WI38 (cell line): ENCODE results near the gene SYNDIG1.

ENCODE experiments used
- H3K4me3 ChIP-seq: 2 replicates; pipeline ENCODE4 v1.5.1; 2011; ENCODE audit warnings: low read depth, mild to moderate bottlenecking, control low read depth, low read length
- CTCF ChIP-seq: IDR thresholded peaks from 2 replicates; pipeline ENCODE4 v1.5.1; 2012; ENCODE audit warnings: low read depth, mild to moderate bottlenecking, control low read depth, low read length

SYNDIG1 gene

GRCh38 chr20:24633521-24633920 is 164.1 kb downstream of the SYNDIG1 start:
- no peak for TF ChIP-seq CTCF
- H3K4me3 ChIP-seq, result no peak overlapping the region

DNA sequence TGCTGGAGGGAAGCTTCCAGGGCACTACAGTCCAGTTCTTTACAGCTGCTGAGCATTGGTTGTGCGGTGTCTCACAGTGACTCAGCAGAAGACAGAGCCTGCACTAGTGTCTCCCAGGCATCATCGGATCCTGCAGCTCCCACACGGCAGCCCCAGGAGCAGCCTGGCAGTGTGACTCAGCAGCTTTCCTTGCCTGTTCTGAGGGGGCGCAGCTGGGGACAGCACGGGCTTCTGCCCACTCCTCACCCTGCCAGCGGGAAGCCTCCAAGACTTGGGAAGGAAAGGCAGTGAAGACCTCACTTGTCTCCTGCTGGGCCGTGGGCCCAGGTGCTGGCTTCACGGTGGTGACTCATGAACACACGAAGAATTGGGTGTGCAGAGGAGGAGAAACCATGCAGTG is 165.4 kb downstream of the SYNDIG1 start:
- TF ChIP-seq CTCF, result no peak
- peak overlapping the region; percentile 24; the same call in 1 of the 2 replicates for H3K4me3 ChIP-seq

DNA sequence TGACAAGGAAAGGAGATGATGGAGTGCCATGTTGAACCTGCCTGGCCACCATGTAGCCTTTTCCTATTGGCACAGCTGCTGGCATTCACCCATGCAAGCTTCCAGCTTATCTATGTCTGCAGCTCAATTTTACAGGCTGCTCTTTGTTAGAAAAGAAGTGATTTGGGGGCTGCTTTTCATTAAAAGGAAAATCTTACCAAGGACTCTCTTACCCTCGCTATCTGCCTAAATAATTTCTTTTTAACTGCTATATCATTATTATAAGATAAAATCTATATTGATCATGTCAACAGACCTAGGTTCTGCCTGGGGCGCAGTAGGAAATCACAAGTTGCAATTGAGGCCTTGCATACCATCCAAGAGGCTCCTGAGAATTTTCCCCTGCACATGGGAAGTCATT is 167.2 kb downstream of the SYNDIG1 start:
- H3K4me3 ChIP-seq, result no peak overlapping the region
- TF ChIP-seq CTCF, result no peak

DNA sequence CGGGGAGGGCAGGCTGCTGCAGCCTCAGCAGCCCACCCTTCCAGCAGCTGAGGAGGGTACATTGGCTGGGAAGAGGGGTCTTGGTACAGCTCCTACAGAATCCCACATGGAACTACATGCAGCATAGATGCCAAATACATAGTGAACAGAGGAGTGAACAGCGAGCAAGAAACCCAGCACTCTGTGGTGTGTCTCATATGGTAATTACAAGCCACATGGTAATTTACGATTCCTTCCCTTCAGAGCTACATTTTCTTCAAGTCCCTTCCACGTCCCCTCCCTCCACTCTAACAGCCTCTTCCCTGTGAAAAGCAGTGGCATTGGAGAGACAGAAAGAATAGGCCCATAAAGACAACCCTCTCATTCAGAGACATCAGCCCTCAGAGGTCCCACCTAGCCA is 167.7 kb downstream of the SYNDIG1 start:
- H3K4me3 ChIP-seq, result no peak overlapping the region
- TF ChIP-seq CTCF, result no peak

- no peak for TF ChIP-seq CTCF
- H3K4me3 ChIP-seq, result no peak overlapping the region
These were observed 168.5 kb downstream of the SYNDIG1 start for GRCh38 chr20:24637941-24638340.

DNA sequence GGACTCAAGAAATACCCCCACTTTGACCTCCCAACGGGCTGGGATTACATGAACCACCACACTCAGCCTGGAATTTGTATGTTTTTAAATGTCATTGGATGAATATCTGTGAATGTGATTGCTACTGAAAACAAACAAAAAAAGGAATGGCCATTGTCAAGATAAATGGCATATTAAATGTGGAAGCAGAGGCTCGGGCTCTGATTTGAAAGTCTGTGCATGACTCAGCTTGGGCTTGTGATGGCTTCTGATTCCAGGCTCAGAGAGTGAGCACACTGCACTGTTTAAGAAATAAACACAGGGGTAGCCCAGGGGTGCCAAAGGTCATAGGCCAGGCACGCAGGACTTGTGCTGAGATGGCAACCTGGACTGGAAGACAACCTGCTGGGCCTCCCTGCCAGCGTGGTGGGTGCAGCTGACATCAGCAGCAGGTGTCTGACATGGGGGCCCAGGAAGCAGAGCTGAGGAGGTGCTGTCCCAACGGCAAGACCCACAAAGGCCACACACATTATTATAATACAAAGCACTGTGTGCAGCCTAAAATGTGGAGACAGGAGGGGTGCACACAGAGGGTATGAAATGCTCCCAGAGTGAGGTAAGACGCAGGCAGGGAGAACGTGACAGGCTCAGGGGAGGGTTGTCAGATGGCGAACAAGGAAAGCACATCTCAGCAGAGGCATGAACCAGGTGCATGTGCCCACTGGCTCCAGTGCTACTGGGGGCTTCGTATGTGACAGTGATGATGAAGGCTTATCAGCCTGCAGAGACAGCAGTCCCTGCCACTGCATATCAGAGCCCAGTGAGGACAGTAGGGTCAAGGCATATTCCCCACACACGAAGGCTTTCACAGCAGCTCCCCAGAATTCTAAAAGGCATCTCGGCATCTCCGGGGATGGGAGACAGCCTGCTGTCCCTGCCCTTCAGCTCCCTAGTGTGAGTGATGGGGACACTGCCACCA is 169.4 kb downstream of the SYNDIG1 start:
- no peak for TF ChIP-seq CTCF

GRCh38 chr20:24640276-24640675 is 170.8 kb downstream of the SYNDIG1 start:
- no peak overlapping the region for H3K4me3 ChIP-seq
- no peak for TF ChIP-seq CTCF

More for the DNA sequence above, 169.4 kb downstream of the SYNDIG1 start:
- no peak overlapping the region for H3K4me3 ChIP-seq
